Activated T-cell treated with anti-CD3 and anti-CD28 coated beads, Interleukin-2, amount 50 U/mL, for 48 hours (primary cell): ENCODE measurements around the gene TMEM154.
"Not testable (repeated sequence)": the region's sequence is repeated elsewhere in the genome, so short reads cannot be mapped to it uniquely, and the experiment has no call there.

Experiments
- DNase-seq, 2 experiments: peaks; one replicate each; pipeline ENCODE4 v3.0.0-alpha.2; 2020

Gene TMEM154

DNA sequence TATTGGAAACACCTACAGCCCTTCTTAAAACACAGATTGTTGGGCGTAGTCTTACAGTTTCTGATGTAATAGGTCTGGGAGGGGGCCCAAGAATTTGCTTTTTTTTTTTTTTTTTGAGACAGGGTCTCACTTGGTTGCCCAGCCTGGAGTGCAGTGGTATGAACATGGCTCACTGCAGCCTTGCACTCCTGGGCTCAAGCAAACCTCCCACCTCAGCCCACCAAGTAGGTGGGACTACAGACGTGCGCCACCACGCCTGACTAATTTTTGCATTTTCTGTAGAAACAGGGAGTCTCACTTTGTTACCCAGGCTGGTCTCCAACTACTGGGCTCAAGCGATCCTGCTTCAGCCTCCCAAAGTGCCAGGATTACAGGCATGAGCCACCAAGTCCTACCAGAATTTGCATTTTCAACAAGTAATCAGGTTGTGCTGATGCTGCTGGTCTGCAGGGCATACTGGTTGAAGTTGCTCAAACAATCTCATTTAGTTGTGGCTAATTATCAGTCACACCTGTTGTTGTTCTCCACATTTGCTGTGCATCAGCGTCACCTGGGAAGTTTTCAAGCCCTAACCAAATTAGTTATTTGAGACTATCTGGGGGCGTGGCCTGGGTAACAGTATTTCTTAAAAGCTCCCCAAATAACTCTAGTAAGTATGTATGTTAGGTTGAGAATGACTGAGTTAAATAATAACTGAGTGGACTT is 14.0 kb downstream of the TMEM154 start:
- no peak for DNase-seq

DNA sequence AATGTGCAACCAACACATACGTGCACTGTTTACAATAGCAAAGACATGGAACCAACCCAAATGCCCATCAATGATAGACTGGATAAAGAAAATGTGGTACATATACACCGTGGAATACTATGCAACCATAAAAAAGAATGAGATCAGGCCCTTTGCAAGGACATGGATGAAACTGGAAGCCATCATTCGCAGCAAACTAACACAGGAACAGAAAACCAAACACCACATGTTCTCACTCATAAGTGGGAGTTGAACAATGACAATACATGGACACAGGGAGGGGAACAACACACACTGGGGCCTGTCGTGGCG is 15.8 kb downstream of the TMEM154 start:
- DNase-seq: not testable (repeated sequence)

- DNase-seq: no peak
These were observed 16.4 kb downstream of the TMEM154 start for GRCh38 chr4:152663203-152664066.

DNA sequence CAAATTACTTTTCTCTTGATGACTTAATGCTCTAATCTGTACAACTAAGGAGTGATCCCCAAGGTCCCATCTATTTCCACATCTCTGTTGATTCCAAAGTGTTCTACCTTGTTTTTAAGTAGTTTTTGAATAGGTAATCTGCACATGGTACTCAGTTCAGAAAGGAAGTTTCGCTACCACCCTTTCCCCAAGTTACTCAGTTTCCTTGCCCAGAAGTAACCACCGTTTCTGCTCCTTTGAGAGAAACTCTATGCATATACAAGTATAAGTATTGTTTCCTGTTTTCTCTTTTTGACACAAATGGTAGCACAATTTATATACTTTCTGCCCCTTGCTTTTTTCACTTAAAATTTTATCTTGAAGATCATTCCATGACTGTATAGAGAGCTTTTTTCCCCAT is 18.1 kb downstream of the TMEM154 start:
- no peak for DNase-seq

DNA sequence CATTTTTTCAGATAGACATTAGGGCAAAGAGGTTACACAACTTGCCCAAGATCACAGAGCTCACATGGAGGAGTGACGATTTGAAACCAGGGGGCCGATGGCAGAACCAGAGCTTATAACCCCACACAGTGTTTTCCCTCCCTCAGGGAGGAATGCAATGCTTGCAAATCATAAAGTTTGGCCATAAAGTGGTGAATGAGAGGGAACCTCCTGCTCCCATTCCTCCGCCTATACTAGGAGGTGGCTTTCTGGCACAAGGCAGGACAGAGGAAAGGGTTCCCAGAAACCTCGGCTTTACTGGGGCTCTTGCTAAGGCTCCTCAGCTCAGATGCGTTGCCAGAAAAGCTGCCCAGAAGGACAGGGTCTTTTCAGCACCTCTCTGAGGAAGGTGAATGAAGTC is 19.3 kb downstream of the TMEM154 start:
- DNase-seq: no peak

DNA sequence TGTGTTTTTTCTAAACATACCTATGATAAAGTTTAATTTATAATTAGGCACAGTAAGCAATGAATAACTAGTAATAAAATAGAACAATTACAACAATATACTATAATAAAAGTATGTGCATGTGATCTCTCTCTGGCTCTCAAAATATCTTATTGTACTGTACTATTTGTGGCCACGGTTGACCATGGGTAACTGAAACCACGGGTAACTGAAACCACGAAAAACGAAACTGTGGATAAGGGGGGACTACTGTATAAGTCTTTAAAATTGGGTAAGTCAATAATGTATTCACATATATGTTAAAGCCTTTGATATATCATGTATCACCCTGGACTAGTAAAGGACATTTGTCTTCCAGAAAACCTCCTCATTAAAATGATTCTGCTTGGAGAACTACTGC is 20.0 kb downstream of the TMEM154 start:
- DNase-seq: no peak

DNA sequence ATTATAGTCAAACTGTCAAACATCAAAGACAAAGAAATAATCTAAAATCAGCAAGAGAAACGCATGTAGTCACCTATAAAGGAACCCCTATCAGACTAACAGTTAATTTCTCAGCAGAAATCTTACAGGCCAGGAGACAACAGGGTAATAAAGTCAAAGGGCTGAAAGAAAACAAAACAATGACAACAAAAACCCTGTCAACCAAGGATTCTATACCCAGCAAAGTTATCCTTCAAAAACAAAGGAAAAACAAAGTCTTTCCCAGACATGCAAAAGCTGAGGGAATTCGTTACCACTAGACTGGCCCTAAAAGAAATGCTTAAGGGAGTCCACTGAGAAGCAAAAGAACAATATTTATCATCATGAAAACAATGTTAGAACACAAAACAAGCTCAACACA is 22.1 kb downstream of the TMEM154 start:
- no peak for DNase-seq

DNA sequence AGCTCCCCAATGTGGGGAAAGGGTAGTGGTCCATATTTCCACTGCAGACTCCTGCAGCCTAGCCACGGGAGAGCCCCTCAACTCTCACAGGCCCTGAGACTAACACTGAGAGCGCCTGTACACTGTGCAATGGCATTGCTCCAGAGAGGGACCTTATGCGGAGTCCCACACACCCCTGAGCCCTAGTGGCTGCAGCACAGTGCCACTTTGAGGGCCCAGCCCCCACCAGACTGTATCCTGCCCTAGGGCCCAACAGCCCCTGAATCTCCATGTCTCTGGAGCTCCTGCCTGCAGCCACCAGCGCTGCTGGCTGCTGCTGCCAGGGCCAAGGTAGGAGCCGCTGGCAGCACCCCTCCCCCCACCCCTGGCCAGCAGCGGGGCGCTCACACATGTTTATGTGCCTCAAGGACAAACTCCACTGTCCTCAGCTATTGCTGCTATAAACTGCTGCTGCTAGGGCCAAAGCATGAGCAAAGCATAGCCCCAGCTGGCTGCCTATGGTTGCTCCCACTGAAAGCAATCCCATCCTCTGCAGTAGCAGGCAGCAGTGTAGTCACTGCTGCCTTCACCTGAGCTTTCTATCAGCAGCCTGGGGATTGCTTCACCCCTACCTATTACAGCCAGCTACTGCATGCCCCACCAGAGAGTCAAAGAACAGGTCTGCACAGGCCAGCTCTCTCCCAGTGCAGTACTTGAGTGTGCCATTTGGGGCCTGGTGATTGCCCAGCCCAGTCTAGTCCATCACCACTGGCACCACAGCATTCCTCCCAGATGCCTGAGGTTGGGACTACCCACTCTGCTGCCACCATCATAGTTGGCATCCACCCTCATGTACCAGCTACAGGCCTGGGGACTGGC is 24.3 kb downstream of the TMEM154 start:
- DNase-seq: no peak

GRCh38 chr4:152652102-152652501 is 27.7 kb downstream of the TMEM154 start:
- no peak for DNase-seq

DNA sequence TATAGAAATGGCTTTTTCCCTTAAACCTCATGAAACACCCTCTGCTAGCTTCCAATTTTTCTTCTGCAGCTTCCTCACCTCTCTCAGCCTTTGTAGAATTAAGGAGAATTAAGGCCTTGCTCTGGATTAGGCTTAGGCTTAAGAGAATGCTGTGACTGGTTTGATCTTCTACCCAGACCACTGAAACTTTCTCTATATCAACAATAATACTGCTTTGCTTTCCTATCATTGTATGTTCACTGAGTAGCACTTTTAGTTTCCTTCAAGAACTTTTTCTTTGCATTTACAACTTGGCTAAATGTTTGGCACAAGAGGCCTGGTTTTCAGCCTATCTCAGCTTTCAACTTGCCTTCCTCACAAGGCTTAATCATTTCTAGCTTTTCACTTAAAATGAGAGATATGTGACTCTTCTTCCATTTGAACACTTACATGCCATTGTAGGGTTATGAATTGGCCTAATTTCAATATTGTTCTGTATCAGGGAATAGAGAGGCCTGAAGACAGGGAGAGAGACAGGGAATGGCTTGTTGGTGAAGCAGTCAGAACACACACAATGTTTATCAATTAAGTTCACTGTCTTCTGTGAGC is 28.2 kb downstream of the TMEM154 start:
- DNase-seq: no peak

- DNase-seq: no peak
These were observed 33.6 kb downstream of the TMEM154 start for GRCh38 chr4:152646221-152646620.

DNA sequence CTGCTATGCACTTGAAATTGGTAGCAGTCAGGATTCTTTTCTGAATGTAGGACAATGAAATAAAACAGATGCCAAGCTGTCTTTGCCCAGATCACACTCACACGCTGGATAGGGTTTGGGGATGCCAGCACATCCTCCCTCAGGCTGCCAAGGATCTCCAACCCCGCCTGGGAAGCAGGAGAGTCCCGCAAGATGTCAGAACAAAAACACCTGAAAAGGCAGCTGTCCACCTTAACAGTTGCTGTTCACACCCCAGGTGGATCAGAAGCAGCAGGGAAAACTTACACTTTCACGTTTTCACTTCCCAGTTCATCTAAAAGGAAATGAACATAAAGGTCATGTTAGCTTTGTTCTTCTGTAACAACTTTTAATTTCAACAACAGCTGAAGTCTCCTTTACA is 35.7 kb downstream of the TMEM154 start:
- no peak for DNase-seq

GRCh38 chr4:152643153-152644035 is 36.4 kb downstream of the TMEM154 start:
- DNase-seq: peak; percentile 25 to 32

DNA sequence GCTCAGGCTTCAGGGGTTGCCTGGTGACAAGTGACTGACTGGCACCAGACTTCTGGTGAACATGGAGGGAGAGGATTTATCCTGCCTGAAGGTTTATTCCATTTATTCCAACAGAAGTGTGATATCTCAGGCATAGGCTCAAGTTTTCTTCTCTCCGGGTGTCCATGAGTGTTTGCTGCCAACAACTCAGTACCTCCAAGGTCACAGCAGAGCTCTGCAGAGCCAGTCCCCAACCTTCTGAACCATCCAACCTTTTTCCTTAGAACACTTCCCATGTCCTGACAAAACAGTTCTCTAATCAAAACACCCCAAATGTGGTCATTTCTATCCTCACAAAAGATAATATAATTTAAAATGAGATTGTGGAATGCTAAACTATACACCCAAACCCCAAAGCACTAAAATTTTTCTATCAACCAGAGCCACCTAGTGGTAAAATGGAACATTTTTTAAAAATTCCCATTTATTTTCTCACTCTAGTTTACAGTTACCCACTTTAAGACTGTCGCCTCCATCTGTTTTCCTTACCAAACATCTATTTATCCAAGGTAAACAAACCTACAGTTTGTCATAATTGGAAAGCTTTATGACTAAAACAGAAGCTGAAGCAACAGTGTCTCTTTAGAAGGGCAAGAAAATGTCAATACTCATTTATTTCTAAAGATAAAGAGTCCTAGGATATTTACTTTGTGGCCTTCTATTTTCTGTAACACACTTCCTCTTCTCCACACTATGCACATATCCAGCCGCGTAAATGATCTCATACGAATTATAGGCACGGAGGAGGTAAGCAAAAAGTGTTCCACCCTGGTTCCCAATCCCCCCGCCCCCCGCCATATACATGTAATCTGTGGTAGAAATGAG is 39.5 kb downstream of the TMEM154 start:
- DNase-seq: no peak

DNA sequence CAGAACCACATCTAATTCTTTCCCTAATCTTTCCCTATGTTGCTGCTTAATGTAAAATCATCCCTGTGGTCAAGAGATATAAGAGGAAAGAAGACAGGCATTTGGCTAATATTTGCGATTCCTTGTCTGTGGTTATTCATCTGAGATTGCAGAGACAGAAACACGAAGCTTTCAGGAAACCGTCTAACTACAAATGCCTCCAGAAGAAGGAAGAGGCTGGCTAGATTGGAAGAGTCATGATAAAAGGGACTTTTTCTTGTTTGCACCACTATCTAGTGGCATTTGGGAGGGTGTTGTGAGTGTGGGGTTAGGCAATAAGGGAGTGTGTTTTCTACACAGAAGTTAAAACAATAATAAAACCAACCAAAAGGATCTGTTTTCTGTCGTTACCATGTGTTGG is 43.9 kb downstream of the TMEM154 start:
- DNase-seq: no peak

DNA sequence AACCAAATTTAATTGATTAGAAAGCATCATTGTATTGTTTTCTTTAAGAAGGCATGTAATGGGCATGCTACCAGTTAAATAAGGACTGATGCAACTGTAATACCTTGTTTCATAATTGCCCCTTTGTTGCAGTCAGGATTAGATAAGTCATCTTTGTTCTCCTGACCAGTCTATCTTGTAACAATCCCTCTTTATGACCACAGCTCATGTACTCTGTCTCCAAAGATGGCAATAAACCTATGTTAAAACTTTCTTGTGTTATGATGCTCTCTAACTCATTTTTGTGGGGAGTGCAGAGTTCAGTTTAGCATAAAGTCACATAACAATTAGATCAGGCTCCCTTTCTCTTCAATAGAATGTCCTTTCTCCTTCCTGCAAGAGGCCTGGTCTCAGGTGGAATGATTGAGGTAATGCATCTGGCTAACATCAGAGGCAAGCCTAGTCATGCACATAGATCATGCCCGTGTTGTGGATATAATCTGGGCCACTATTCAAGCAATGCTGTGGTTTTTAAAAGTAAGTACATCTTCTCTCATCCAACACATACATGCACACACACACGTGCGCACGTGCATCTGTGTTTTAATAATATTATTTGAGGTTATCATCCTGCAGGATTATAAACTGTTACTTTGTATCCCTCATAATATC is 45.6 kb downstream of the TMEM154 start:
- no peak for DNase-seq

DNA sequence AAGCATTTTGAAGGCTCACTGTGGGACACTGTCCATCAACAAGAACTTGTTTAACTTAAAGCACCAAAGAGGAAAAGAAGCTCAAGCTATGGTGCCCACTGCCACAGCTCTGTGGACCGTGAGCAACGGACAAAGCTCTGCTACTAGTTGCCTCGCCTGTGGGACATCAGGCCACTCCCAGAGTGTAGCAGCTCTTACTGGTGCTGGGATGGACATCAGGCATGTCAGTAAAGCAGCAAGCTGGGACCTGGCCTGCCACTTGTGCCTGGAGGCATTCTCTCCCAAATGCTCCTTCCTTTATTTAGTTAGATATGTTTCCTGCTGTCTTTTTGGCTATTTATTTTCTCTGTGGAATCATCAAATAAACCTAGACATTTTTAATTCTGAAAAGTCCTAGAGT is 46.7 kb downstream of the TMEM154 start:
- no peak for DNase-seq

GRCh38 chr4:152630324-152630723 is 49.5 kb downstream of the TMEM154 start:
- no peak for DNase-seq

GRCh38 chr4:152629908-152630307 is 49.9 kb downstream of the TMEM154 start:
- no peak for DNase-seq

GRCh38 chr4:152628128-152628527 is 51.7 kb downstream of the TMEM154 start:
- DNase-seq: no peak

- no peak for DNase-seq
These were observed 53.0 kb downstream of the TMEM154 start for GRCh38 chr4:152626790-152627189.
